GM19452 (cell line): Measurements from ENCODE around the gene SORT1.
A peak's percentile ranks its signal among the peaks of the same experiment; 100 is the strongest.
"Not testable (repeated sequence)": the region's sequence is repeated elsewhere in the genome, so short reads cannot be mapped to it uniquely, and the experiment has no call there.

ENCODE experiments used
- ATAC-seq: cut with Tn5 transposase; IDR thresholded peaks from one replicate; pipeline ENCODE4 v1.9.1; 2021; ENCODE audit not compliant: unreplicated experiment

SORT1 gene

GRCh38 chr1:109301874-109302273 is 95.8 kb downstream of the SORT1 start:
- ATAC-seq = no peak

GRCh38 chr1:109300650-109301151 is 97.0 kb downstream of the SORT1 start:
- ATAC-seq = no peak

- ATAC-seq = no peak
Measured at GRCh38 chr1:109299558-109300343, 98.0 kb downstream of the SORT1 start.

GRCh38 chr1:109298666-109299557 is 98.8 kb downstream of the SORT1 start:
- no peak for ATAC-seq

- ATAC-seq = no peak
Measured at GRCh38 chr1:109296782-109297181, 100.9 kb downstream of the SORT1 start.

GRCh38 chr1:109295712-109296415 is 101.9 kb downstream of the SORT1 start:
- ATAC-seq = no peak

GRCh38 chr1:109294481-109294880 is 103.2 kb downstream of the SORT1 start:
- ATAC-seq = no peak

- no peak for ATAC-seq
Measured at GRCh38 chr1:109293026-109293425, 104.7 kb downstream of the SORT1 start.

GRCh38 chr1:109292364-109292763 is 105.4 kb downstream of the SORT1 start:
- ATAC-seq = no peak

- ATAC-seq = no peak
Measured at GRCh38 chr1:109290998-109291397, 106.7 kb downstream of the SORT1 start.

- ATAC-seq = no peak
Measured at GRCh38 chr1:109290137-109290536, 107.6 kb downstream of the SORT1 start.

GRCh38 chr1:109286762-109287161 is 111.0 kb downstream of the SORT1 start:
- not testable (repeated sequence) for ATAC-seq

GRCh38 chr1:109283748-109284600 is 113.7 kb downstream of the SORT1 start:
- no peak for ATAC-seq

GRCh38 chr1:109282952-109283747 is 114.6 kb downstream of the SORT1 start, which contains the start of gene PSRC1:
TSS of gene PSRC1 (minus strand) at chr1:109283145.
- ATAC-seq = peak; percentile 96

GRCh38 chr1:109282497-109282951 is 115.2 kb downstream of the SORT1 start:
- no peak for ATAC-seq

- ATAC-seq = no peak
Measured at GRCh38 chr1:109281680-109282496, 115.8 kb downstream of the SORT1 start.

- ATAC-seq = no peak
Measured at GRCh38 chr1:109280862-109281261, 116.9 kb downstream of the SORT1 start.

- no peak for ATAC-seq
Measured at GRCh38 chr1:109279615-109280278, 118.0 kb downstream of the SORT1 start.
